ENCODE results near the gene GMCL1.

Gene GMCL1

DNA sequence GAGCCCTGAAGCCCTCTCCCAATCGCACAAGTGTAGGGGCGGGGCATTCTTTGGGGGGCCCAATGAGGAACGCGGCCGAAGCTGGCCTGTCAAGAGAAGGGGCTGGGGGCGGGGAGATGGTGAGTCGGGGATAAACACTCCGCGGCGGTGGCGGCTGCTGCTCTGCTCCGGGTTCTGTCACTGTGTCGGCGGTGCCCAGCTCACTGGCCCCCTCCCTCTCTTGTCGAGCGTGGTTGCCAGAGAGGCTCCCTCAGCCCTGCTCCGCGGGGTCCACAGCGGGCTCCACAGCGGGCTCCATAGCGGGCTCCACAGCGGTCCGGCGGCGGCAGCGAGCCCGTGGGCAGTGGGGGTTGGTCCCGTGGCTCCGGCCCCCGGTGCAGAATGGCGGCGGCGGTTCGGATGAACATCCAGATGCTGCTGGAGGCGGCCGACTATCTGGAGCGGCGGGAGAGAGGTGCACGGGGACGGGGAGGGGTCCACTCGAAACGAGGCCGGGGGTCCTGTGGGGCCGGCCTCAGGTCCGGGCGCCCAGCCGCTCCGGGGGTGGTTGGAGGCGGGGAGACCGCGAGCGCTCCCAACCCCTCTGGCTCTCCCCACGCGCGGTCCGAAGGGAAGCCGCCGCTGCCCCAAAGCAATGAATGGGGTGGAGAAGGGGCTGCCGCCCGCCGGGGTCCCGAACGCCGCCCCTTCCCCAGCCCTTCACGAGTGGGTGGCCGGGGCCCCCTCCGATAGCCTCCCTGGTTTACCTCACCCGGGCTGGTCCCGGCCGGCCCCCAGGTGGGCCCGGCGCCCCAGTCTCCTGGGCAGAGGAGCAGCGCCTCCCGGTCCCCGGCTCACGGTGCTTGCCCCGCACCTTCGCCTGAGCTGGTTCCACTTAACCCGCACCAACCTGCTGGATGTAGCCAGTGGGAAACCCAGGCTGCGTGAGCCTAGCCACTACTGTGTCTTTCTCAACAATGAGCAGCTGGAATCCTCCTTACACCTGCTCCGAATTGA is 85.8 kb downstream of the GMCL1 start, which contains the start of gene MXD1:
MXD1 (plus strand) TSS at position 160 of the 996 bp plus-strand sequence; CDS start at position 382, 222 bp downstream.
- Histone ChIP-seq H3K4me3 (peak within 1 kb of the TSS; percentile 71 to 99 (median 88)), H3K27ac (peak within 1 kb of the TSS; percentile 81 to 98 (median 94))

GRCh38 chr2:69916106-69916505 is 86.6 kb downstream of the GMCL1 start:
- H3K27ac ChIP-seq, result peak overlapping the region in 14 of 21 experiments; percentile 17 to 94 (median 88)
- peak overlapping the region; percentile 71 to 99 (median 85) for H3K4me3 ChIP-seq

- Histone ChIP-seq H3K4me3 (no peak overlapping the region), H3K27ac (peak overlapping the region in 12 of 21 experiments; percentile 5 to 89 (median 32))
Observed at GRCh38 chr2:69917852-69918251, 88.4 kb downstream of the GMCL1 start.

GRCh38 chr2:69918401-69918800 is 88.9 kb downstream of the GMCL1 start:
- Histone ChIP-seq H3K27ac (peak overlapping the region in 11 of 21 experiments; percentile 2 to 89 (median 35)), H3K4me3 (no peak overlapping the region)

GRCh38 chr2:69923116-69923515 is 93.7 kb downstream of the GMCL1 start:
- Histone ChIP-seq H3K27ac (no peak overlapping the region), H3K4me3 (no peak overlapping the region)

- no peak overlapping the region for H3K27ac ChIP-seq
- no peak overlapping the region for H3K4me3 ChIP-seq
Observed at GRCh38 chr2:69926849-69927515, 97.5 kb downstream of the GMCL1 start.
